Thoracic aorta (tissue), 2 donors: ENCODE measurements around the gene ADGRF5. TPM values are rescaled to one million over a fixed set of nuclear protein-coding genes. Genes with fewer than 3 reads are reported as not detected.

ENCODE experiments used
- ATAC-seq: fragments of 150-250 bp; one replicate; pipeline ENCODE4 v1.8.0; 2017; ENCODE audit warnings: low read depth; ENCODE audit not compliant: insufficient number of reproducible peaks, low FRiP score
- DNase-seq: peaks from one replicate; pipeline ENCODE4 v3.0.0-alpha.2; 2020; ENCODE audit warnings: low spot score
- H3K27ac ChIP-seq, 2 donors: fragments of 200-600 bp; sonication (generic); 1 replicate in 1 of 2; 2 replicates in 1 of 2; pipeline ENCODE4 v1.5.1; 2016; ENCODE audit warnings: mild to moderate bottlenecking in 2 of 2, moderate library complexity in 2 of 2
- H3K27me3 ChIP-seq: fragments of 200-600 bp; sonication (generic); replicated peaks from 2 replicates; pipeline ENCODE4 v1.6.0; 2016; ENCODE audit warnings: mild to moderate bottlenecking; ENCODE audit not compliant: insufficient read depth
- H3K36me3 ChIP-seq: fragments of 200-600 bp; sonication (generic); one replicate; pipeline ENCODE4 v1.5.1; 2016
- H3K4me1 ChIP-seq, 2 donors: fragments of 200-600 bp; sonication (generic); 1 replicate in 1 of 2; 2 replicates in 1 of 2; pipeline versions ENCODE4 v1.5.1 to v1.6.0; 2016; ENCODE audit warnings: low read depth in 2 of 2, mild to moderate bottlenecking in 1 of 2; ENCODE audit not compliant: control insufficient read depth in 1 of 2
- H3K4me3 ChIP-seq: fragments of 200-600 bp; sonication (generic); 2 replicates; pipeline ENCODE4 v1.5.1; 2016; ENCODE audit warnings: mild to moderate bottlenecking
- H3K9me3 ChIP-seq: fragments of 200-600 bp; sonication (generic); 2 replicates; pipeline ENCODE4 v1.5.1; 2016
- total RNA-seq, 2 donors: library from RNA; depleted of rRNA; stranded (reverse); fragments of >200 nt; gene quantifications; one replicate each; pipeline versions ENCODE4 v1.1.0 to v1.2.3, GENCODE V29; 2016
- TF ChIP-seq, protein P1 (sequence below): fragments of 200-600 bp; sonication (generic); IDR thresholded peaks from one replicate; pipeline ENCODE4 v1.5.1; 2019; ENCODE audit warnings: antibody characterized with exemption

The ADGRF5 gene
- total RNA-seq, 2 donors from 2014 or later = 13.5 to 18.1 TPM

DNA sequence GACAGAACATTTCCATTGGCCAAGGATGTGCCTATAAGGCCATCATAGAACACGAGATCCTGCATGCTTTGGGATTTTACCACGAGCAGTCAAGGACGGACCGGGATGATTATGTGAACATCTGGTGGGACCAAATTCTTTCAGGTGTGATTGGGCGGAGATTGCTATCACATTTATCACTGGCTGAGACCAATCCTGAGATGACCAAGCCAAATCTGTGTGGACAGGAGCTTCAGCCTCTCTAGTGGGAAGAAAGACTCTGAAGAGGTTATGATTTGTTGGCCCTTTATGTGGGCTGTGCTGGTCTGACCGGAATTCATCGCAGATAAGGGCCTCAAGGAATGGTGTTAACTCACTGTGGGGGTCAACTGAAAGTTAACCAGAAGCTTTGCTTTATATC lies 102.2 kb downstream of the ADGRF5 start:
- no peak overlapping the region for H3K27ac ChIP-seq
- DNase-seq = no peak
- ATAC-seq = no peak
- H3K4me1 ChIP-seq = no peaks in the 10 kb centered on the region
- no peak overlapping the region for H3K4me3 ChIP-seq
- TF ChIP-seq, protein P1, sequence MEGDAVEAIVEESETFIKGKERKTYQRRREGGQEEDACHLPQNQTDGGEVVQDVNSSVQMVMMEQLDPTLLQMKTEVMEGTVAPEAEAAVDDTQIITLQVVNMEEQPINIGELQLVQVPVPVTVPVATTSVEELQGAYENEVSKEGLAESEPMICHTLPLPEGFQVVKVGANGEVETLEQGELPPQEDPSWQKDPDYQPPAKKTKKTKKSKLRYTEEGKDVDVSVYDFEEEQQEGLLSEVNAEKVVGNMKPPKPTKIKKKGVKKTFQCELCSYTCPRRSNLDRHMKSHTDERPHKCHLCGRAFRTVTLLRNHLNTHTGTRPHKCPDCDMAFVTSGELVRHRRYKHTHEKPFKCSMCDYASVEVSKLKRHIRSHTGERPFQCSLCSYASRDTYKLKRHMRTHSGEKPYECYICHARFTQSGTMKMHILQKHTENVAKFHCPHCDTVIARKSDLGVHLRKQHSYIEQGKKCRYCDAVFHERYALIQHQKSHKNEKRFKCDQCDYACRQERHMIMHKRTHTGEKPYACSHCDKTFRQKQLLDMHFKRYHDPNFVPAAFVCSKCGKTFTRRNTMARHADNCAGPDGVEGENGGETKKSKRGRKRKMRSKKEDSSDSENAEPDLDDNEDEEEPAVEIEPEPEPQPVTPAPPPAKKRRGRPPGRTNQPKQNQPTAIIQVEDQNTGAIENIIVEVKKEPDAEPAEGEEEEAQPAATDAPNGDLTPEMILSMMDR = no peak
- no peaks in the 10 kb centered on the region for H3K9me3 ChIP-seq
- H3K27me3 ChIP-seq = no peaks in the 10 kb centered on the region
- no peaks in the 10 kb centered on the region for H3K36me3 ChIP-seq

DNA sequence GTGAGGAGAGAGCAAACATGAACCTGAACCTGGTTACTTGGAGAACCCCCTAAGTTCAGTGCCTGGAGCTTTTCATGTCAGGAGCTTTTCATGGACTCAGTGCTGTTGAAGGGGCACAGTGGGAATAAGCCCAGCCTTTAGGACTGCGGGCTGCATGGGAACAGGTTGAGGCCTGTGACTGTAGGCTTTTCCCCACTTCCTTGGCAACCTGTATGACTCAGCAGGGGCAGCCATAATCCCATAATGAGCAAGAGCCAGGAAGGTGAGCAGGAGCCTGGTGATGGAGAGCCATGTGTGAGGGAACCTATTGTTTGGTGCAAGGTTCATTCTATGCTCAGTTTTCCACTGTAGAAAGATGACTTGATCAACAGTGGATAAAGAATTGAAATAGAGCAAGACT lies 105.1 kb downstream of the ADGRF5 start:
- no peaks in the 10 kb centered on the region for H3K27me3 ChIP-seq
- DNase-seq = no peak
- ATAC-seq = no peak

GRCh38 chr6:46815130-46815529 lies 106.6 kb downstream of the ADGRF5 start:
- no peak for ATAC-seq
- Histone ChIP-seq H3K4me3 (no peak overlapping the region), H3K9me3 (no peaks in the 10 kb centered on the region), H3K36me3 (no peaks in the 10 kb centered on the region), H3K27ac (no peak overlapping the region), H3K4me1 (no peaks in the 10 kb centered on the region), H3K27me3 (no peaks in the 10 kb centered on the region)
- no peak for DNase-seq
- TF ChIP-seq, protein P1 = no peak

More for the DNA sequence above, 105.1 kb downstream of the ADGRF5 start:
- Histone ChIP-seq H3K4me3 (no peak overlapping the region), H3K36me3 (no peaks in the 10 kb centered on the region), H3K27ac (no peak overlapping the region), H3K4me1 (no peaks in the 10 kb centered on the region), H3K9me3 (no peaks in the 10 kb centered on the region)
- TF ChIP-seq, protein P1 = no peak

DNA sequence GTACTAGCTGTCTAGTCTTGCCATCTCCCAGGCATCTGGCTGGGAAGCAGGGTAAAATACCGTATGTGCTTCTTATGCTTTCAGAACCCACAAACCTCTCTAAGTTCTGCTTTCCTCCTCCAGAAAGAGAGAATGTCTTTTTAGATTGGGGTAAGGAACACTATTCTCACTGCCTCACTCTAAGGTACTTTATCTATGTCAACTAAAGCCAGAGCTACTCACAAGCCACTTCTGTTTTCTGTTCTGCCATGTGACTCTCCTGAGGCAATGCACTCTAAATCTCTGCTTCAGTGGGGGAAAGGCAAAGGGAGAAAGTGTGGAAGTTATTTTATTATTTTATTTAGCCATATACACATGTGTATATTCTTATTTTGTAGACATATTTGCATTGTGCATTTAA lies 112.9 kb downstream of the ADGRF5 start:
- DNase-seq (no peak), ATAC-seq (no peak)
- TF ChIP-seq, protein P1 = no peak
- H3K9me3 ChIP-seq = no peaks in the 10 kb centered on the region
- H3K27ac ChIP-seq = no peak overlapping the region
- no peaks in the 10 kb centered on the region for H3K27me3 ChIP-seq
- H3K36me3 ChIP-seq = no peaks in the 10 kb centered on the region
- H3K4me3 ChIP-seq = no peak overlapping the region
- no peaks in the 10 kb centered on the region for H3K4me1 ChIP-seq

Other genes with a start within 250 kb of the ADGRF5 start
- 1 to 10 TPM; 1.8 TPM for gene TDRD6, start 234.1 kb downstream of the ADGRF5 start, total RNA-seq
- gene PLA2G7, start 186.6 kb downstream of the ADGRF5 start, total RNA-seq = under 1 TPM; 0.27 to 0.56 TPM
- not detected for gene ANKRD66, start 175.0 kb downstream of the ADGRF5 start, total RNA-seq
- not detected for gene MEP1A, start 128.5 kb downstream of the ADGRF5 start, total RNA-seq
- gene ADGRF1, start 120.4 kb upstream of the ADGRF5 start, total RNA-seq = not detected